ENCODE measurements around the gene TP73.
A peak's percentile ranks its signal among the peaks of the same experiment; 100 is the strongest.
"Not testable (repeated sequence)": the region's sequence is repeated elsewhere in the genome, so short reads cannot be mapped to it uniquely, and the experiment has no call there.

The TP73 gene

GRCh38 chr1:3746830-3747521 lies 94.7 kb downstream of the TP73 start:
- DNase-seq: peak; percentile 90

GRCh38 chr1:3747522-3747848 lies 95.2 kb downstream of the TP73 start:
- no peak for DNase-seq

- DNase-seq: no peak
Observed at GRCh38 chr1:3747903-3748302, 95.6 kb downstream of the TP73 start.

GRCh38 chr1:3748316-3748900 lies 96.1 kb downstream of the TP73 start:
- DNase-seq: not testable (repeated sequence)

GRCh38 chr1:3749512-3749911 lies 97.2 kb downstream of the TP73 start:
- no peak for DNase-seq

- no peak for DNase-seq
Observed at GRCh38 chr1:3750741-3751140, 98.4 kb downstream of the TP73 start.

GRCh38 chr1:3752400-3752945 lies 100.2 kb downstream of the TP73 start, which contains the start of gene CCDC27:
Gene CCDC27 (plus strand): TSS chr1:3752450. CDS start chr1:3752482, 32 bp downstream.
- no peak for DNase-seq

GRCh38 chr1:3753656-3754454 lies 101.5 kb downstream of the TP73 start:
- no peak for DNase-seq

- DNase-seq: no peak
Observed at GRCh38 chr1:3756394-3756793, 104.1 kb downstream of the TP73 start.

- DNase-seq: no peak
Observed at GRCh38 chr1:3759164-3759563, 106.8 kb downstream of the TP73 start.

- no peak for DNase-seq
Observed at GRCh38 chr1:3759796-3760195, 107.5 kb downstream of the TP73 start.

- DNase-seq: no peak
Observed at GRCh38 chr1:3761296-3762010, 109.1 kb downstream of the TP73 start.

GRCh38 chr1:3762151-3762872 lies 110.0 kb downstream of the TP73 start:
- no peak for DNase-seq

GRCh38 chr1:3762873-3763228 lies 110.5 kb downstream of the TP73 start:
- no peak for DNase-seq

GRCh38 chr1:3763351-3764125 lies 111.2 kb downstream of the TP73 start:
- no peak for DNase-seq

- DNase-seq: no peak
Observed at GRCh38 chr1:3767328-3767925, 115.1 kb downstream of the TP73 start.

- no peak for DNase-seq
Observed at GRCh38 chr1:3768811-3769390, 116.6 kb downstream of the TP73 start.

GRCh38 chr1:3770047-3770765 lies 117.9 kb downstream of the TP73 start:
- no peak for DNase-seq

GRCh38 chr1:3771108-3772026 lies 119.1 kb downstream of the TP73 start:
- no peak for DNase-seq

Measured in NCI-H1105 (cell line).